ENCODE results near the gene TNFSF8.

The TNFSF8 gene

DNA sequence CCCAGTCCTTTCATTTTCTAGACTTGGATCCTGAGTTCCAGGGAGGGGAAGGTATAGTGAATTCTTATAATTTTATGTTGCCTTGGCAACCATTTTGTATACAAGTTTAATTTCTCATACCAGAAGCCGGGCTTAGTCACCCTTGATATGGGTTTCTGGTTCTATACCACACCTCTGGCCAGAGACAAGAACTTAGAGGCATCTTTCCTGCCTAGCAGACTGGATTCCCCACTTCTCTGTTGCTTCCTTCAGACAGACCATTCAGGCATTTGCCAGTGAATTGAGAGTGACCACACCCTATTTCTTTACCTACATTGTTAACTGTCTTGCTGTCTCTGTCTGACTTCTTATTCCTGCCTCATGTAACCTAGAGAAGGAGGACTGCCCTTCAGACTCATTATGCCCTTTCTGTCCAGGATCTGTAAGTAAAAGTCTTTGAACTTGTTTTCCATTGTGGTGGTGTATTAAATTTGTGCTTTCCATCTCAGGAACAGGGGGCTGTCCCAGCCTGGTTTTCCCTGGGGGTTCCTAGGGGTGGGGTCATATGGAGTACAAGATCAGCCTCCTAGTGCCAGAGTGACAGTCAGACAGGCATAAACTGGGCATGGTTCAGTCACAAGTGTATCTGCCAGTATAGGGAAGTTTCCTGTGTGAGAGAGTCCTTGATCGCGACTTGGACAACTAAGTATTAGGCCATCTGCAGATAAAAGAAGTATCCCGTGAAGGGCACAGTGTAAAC is 27.4 kb downstream of the TNFSF8 start:
- DNase-seq, result no peak

DNA sequence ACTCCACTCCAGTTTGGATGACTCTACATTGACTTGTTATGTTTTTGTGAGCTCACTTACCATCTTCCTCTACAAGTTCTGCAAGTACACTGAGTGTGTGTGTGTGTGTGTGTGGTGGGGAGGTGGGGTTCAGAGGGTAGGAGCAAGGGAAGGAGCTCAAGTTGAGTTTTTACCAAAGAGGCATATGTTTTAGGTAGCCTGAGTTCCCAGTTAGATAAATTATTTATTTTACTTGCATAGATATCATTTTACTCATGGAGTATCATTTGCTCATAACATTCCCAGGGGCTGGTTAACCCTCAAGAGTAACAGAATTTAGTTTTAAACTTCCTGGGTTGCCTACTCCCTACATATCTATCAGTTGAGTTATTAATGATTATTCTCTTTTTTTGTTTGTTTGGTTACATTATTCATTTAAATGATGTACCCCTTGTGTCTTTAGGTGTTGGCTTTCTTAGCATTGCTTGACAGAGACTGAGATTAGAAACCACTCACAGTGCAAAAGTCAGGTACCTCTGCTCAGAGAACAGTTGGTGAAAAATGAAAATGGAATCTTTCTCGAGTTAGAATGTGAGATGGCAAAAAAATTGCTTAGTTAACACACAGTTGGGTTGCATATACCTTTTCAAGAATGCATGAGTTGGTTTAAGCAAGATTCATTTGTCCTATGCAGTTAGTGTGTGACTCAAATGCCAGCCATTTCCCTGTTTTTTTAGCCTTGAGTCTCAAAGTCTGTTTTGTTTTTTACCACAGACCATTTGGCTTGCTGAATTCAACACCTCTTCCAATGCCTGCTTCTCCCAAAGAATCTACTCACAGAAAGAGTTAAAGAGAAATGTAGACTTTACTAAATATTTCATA is 29.2 kb downstream of the TNFSF8 start:
- no peak for DNase-seq

DNA sequence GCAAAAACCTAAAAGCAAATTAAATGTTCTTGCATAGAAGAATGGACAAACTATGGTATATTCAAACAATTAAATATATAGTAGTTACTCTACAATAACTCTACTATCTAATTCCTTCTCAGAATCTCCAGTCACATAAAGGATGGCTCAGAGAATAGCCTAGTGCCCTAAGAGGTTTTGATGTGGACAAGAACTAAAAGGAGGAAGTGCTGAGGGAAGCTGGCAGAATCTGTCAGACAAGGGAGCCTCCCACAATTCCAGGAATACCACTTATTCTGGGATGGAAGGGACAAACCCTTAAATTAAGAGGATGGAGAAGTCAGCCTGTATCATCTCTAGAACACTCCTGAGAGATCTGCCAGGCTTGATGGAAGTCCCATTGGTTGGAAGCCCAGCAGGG is 30.4 kb downstream of the TNFSF8 start:
- DNase-seq, result no peak

DNA sequence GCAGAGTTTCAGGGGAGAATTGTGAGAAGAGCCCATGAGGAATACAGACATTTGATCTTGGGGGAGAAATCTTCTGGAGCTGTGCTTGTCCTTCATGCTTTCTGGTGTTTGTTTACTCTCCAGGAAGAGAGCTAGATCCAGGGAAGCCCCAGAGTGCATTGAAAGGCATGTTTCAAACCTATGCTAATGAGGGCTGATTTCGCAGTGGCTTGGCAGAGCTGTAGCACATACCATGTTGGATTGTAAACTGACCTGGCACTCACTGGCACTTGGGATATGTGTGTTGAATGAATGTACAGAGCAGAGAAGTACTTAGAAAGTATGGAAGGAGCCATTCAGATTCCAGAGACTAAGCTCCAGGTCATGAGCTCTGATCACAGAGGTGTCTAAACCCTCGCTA is 30.9 kb downstream of the TNFSF8 start:
- DNase-seq, result no peak

DNA sequence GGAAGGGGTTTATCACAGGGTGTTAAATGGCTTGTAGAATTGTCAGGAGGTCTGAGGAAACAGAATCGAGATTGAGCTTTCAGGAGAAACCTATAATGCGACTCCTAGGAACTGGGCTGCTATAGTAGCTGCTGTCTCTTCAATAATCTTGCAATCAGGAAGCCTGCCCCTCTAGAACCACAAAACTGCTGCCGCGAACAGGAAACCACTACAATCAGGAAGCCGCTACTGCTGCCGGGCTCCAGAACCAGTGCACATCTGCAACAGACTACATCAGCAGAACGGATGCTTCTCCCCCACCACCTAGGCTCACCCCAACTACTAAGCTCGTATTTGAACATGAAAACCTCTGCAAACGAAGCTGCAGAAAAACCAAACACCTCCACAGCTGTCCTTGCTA is 31.6 kb downstream of the TNFSF8 start:
- DNase-seq, result peak; percentile 76

DNA sequence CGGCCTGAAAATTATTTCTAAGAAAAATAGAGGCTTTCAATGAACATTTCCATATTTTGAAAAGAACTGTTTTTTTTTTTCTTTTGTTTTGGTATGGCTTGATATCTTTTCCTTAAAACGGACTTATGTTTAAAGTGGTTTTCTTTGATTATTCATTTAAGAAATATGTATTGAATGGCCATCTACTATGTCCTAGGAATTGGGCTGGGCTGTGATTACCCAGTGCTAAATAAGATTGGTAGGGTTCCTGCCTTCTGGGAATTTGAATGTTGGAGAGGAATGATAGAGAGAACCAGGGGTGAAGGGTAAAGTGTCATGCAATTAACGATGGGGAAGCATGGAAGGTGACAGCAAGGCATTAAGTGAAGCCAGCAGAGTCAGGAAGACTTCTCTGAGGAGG is 33.2 kb downstream of the TNFSF8 start:
- DNase-seq, result no peak

DNA sequence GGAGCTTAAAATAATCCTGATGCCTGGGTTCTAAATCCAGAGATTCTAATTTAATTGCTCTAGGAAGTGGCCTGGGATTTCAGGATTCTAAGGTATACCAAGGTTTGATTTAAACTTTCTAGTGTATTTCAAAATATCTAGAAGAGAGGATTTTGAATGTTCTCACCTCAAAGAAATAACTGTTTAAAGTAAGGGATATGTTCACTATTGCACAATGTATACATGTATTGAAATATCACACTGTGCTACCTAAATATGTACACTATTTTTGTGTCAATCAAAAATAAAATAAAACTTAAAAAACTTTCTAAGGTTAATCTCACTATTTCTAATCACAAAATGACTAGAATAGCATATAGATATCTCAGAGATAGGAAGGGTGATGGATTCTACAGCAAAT is 34.0 kb downstream of the TNFSF8 start:
- no peak for DNase-seq

DNA sequence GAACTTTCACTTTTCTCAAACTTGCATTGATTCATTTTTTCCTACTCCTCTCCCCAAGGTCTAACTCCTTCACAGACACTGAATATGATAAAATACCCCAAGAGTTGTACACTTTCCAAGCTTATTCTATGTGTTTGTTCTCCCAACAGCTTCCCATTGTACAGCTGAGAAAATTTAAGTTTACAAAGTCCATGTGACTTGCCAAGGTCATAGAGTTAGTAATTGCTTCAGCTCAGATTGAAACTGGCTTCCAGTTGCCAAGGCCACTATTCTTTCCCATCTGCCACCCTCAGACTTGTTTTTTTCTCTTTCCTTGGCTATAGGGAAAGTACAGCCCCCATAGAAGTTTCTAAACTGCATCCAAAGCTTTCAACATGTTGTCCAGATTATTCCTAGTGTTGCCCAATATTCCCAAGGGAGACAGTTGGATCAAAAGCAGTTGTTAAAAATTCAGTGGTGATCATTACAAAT is 34.8 kb downstream of the TNFSF8 start:
- no peak for DNase-seq

DNA sequence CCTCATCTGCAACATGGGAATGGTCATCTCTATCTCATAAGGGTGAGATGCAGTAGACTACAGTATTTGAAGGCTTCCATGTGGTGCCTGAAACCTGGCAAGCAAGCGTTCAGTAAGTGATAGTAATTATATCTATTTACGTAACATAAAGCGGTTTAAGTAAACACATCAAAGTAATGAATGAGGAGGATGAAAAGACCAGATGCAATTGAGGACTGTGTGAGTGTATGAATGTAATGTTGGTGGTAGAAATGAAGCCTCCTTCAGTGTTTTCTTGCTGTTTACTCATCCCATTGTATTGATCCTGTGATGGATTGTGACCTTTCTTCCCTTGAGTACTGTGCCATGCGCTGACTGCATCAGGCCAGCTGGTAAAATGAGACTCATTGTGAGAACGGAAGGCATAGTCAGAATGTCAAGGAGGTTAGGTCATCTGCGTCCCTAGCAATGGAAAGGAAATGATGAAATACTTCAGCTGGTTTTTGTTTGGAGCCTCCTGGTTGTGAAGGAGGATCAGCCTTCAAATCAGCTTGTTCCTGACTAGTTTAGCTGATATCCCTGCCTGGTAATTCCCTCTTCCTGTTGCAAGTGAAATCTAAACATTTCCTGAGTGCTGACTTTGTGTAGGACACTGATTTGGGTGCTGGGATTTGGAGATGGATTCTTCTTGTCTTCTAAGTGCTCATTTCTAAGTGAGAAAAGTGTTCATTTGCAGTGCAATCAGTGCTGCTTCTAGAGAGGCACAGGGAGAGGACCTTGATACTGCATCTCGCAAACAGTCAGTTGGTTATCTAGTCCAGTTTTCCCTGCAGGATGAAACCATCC is 35.6 kb downstream of the TNFSF8 start:
- DNase-seq, result no peak

DNA sequence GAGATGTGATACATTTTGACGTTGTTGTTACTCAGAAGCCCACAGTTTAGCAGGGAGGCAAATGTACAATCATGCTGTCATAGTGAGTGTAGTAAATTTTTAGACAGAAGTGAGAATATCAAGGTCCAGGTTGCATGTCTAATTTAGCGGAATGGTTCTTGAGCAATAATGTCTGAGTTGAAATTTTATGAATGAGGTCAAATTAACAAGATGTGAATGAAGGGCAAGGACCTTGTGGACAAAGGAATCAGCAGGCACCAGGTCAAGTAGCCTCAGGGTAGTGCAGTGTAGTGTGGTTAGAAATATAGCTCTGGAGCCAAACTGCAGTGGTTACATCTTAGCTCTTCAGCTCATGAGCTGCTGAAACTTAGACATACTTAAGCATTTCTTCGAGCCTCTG is 36.2 kb downstream of the TNFSF8 start:
- DNase-seq, result no peak

DNA sequence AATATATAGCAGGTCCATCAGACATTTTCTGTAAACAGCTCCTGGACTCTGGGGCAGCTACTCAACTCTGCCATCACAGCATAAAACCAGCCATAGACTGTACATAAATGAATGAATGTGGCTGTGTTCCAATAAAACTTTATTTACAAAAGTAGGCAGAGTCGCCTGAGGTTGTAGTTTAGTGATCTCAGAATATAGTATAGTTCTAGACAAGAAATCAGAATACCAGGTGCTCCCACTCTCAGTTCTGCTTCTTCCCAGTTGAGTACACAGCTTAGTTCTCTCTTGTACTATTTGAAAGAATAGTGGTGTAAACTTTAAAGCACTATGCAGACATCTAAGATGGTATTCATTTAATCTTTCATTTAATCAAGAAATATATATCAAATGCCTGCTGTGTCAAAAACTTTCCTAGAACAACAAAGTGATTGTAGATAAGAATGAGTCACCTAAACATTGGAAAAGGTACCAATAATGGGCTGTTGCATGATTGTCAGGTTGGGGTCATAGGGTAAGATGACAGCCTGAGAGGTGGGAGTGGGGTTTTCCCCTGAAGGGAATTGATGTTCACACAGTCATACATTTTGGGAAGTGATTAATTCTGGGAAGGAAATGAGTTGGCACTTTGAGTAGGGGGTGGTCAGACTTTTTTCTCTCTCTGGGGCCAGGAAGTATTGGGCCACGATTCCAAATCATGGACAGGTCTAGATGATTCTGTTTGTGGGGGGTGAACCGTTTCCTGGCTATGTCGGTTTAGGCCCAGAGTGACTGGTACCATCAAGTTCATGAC is 37.0 kb downstream of the TNFSF8 start:
- no peak for DNase-seq

DNA sequence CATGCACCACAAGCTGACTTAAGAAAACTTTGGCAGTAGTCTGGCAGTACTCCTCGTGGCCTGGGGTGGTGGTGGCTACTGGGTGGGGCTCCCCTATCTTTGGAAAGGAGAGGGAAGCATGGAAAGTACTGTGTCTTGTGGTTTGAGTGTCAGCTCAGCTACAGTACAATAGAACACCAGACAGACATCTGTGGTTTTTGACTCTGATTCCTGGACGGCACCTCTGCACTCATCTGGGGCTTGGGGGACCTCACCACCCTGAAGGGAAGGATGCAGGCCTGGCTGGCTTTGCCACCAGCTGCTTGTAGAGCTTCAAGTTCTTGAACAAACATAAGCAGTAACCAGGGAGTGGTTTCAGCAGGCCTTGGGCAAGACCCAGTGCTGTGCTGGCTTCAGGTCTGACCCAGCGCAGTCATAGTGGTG is 40.6 kb downstream of the TNFSF8 start:
- no peak for DNase-seq

DNA sequence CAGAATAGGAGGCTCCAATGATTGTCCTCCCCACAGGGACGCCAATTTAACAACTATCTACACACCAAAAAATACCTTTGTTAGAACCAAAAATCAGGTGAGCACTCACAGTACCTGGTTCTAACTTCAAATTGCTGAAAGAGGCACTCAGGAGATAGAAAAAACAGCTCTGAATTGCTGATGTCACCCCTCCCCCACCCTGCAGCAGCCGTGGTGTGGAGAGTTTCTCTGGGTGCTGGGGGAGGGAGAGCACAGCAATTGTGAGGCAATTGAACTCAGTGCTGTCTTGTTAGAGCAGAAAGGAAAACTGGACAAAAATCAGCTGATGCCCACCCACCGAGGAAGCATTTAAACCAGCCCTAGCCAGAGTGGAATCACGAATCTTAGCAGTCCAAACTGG is 41.8 kb downstream of the TNFSF8 start:
- DNase-seq, result no peak

DNA sequence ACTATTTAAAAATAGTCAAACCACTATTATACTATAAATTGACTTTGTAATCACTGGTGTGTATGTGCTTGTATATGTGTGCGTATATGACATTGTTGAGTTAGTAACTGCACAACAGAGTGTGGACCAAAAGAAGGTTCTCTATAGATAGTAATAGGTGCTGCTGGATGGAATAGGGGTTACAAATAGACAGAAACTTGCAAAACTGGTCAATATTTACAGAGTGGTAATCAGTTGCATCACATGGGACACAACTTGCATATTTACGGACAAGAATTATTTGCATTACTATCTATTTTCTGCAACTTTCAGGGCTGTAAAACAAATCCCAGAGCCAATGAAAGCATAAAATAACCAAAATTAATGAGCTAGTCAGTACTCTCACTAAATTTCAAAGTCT is 42.4 kb downstream of the TNFSF8 start:
- DNase-seq, result no peak

DNA sequence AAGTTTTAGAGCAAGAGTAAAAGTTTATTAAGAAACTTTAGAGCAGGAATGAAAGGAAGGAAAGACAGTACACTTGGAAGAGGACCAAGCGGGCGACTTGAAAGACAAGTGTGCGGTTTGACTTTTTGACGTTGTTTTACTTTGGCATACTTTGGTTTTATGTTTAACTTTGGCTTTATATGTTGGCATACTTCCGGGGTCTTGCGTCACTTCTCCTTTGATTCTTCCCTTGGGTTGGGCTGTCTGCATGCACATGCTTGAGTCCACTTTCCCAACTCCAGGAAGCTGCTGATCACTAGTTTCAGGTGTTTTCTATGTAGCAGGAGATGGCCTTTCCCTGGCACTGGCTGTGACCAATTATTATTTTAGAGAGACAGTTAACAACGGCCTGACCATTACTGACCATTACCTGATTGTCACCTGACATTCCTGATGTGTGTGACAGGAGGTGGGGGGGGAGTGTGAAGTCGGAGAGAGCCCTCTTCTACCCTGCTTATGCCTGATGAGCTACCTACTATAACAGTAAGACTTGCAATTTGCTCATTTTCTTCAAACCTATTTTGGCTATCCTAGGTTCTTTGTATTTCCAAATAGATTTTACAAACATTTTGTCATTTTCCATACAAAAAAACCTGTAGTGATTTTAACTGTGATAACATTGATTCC is 45.5 kb downstream of the TNFSF8 start:
- DNase-seq, result no peak

DNA sequence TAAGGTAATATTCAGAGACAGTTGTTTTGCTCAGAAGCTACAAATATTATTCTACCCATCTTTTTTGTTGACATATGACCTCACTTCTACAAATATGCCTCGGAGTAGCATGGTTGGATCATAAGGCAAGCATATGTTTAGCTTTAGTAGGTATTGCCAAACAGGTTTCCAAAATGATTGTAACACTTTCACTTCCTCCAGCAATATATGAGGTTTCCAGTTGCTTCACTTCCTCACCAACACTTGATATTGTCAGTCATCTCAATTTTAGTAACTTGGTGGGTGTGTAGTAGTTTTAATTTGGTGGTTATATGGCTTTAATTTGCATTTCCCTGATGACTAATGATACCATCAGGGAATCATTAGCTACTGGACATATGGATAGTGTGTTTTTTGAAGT is 46.7 kb downstream of the TNFSF8 start:
- DNase-seq, result no peak

DNA sequence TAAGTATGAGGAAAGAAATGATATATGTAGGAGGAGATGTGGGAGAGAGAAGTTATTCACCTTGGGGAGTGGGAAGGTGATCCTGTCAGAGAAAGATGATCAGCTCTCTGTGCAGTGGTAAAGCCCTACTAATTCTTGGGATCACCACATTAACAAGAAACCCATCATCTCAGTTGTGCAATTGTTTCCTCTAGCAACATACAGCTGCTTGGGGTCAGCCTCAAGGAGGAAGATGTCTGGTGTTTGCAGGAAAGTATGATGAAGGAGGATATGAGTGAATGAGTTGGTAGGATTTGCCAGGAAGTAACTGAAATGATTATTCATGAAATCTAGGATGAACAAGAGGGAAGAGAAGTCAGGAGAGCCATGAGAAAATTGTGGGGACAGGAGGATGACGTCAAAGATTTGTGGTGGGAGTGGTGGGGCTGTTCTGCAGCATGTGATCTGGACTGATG is 50.1 kb downstream of the TNFSF8 start:
- DNase-seq, result no peak

DNA sequence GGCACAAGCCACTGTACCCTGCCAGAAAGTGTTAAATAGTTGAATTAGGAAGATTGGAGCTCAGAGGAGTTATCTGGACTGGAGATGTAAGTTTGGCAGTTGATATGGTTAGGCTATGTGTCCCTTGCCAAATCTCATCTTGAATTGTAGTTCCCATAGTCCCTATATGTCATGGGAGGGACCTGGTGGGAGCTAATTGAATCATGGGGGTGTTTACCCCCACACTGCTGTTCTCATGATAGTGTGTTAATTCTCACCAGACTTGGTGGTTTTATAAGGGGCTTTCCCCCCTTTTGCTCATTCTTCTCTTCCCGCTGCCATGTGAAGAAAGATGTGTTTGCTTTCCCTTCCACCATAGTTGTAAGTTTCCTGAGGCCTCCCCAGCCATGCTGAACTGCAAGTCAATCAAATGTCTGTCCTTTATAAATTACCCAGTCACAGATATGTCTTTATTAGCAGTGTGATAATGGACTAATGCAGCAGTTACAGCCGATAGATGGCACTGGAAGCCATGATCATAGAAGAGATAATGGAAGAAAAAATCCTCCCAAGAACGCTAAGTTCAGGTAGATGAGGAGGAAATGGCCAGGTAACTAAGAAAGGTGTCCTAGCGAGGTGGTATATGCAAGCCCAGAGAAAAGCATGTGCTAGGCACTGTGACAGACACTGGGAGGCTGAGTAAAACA is 51.4 kb downstream of the TNFSF8 start:
- no peak for DNase-seq

DNA sequence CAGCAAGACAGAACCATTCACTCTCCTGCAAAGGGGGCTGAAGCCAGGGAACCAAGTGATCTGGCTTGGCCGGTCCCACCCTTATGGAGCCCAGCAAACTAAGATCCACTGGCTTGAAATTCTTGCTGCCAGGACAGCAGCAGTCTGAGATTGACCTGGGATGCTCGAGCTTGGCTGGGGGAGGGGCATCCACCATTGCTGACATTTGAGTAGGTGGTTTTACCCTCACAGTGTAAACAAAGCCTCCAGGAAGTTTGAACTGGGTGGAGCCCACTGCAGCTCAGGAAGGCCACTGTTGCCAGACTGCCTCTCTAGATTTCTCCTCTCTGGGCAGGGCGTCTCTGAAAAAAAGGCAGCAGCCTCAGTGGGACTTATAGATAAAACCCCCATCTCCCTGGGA is 60.5 kb downstream of the TNFSF8 start:
- peak; percentile 29 for DNase-seq

DNA sequence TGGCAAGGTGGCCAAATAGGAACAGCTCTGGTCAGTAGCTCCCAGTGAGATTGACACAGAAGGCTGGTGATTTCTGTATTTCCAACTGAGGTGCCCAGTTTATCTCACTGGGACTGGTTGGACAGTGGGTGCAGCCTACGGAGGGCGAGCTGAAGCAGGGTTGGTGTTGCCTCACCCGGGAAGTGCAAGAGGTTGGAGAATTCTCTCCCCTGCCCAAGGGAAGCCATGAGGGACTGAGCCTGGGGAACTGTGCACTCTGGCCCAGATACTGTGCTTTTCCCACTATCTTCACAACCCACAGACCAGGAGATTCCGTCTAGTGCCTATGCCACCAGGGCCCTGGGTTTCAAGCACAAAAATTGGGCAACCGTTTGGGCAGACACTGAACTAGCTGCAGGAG is 61.0 kb downstream of the TNFSF8 start:
- DNase-seq, result no peak

DNA sequence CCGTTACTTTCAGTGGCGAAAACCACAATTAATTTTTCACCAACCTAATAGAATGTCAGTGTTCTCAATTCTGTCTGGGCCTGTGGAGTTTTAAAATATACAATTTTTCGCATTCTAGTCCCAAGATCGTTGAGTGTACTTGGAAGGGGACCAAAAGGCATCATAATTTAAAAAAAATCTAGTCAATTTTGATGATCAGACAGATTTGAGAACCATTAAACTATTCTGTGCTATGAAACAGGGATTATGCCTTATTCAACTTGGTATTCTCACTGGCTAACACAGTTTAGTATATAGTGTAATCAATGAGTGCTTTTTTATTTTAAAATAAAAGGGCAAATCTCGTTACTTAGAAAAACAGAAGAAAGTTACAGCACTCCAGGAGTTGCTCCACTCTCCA is 63.1 kb downstream of the TNFSF8 start:
- DNase-seq, result no peak
